ENCODE measurements around the gene CDH16. TPM values are rescaled to one million over a fixed set of nuclear protein-coding genes. Genes with fewer than 3 reads are reported as not detected.

The CDH16 gene
- total RNA-seq, 1 donor from 2014 or later = 0.25 TPM

- no peaks in the 10 kb centered on the region for H3K27me3 ChIP-seq
- intact Hi-C loops (cut with DNase I) = loop anchor here (5.0 kb wide), 1 partner anchor 33 kb away; the partner anchor contains the start of gene RRAD
- no peak overlapping the region for H3K27ac ChIP-seq
- no peak for TF ChIP-seq POLR2A (IDR thresholded peaks at IDR 0.05)
- TF ChIP-seq CTCF (IDR thresholded peaks at IDR 0.05) = no peak
- TF ChIP-seq POLR2AphosphoS5 (IDR thresholded peaks at IDR 0.05; ENCODE audit: insufficient read depth in 1 of 2, low read depth in 1 of 2) = no peak
- no peak for DNase-seq (ENCODE audit: extremely low spot score in 2 of 2)
- H3K36me3 ChIP-seq = no peaks in the 10 kb centered on the region
- no peak overlapping the region for H3K4me3 ChIP-seq
- H3K9me3 ChIP-seq = no peaks in the 10 kb centered on the region
- H3K4me1 ChIP-seq = peaks cover 9% of the 10 kb centered on the region
Observed at GRCh38 chr16:66894055-66894454, 24.6 kb downstream of the CDH16 start.

- no peaks in the 10 kb centered on the region for H3K4me1 ChIP-seq
- TF ChIP-seq CTCF (IDR thresholded peaks at IDR 0.05) (no peak), POLR2A (IDR thresholded peaks at IDR 0.05) (no peak), POLR2AphosphoS5 (IDR thresholded peaks at IDR 0.05; ENCODE audit: insufficient read depth in 1 of 2, low read depth in 1 of 2) (no peak)
- H3K9me3 ChIP-seq = no peaks in the 10 kb centered on the region
- no peak overlapping the region for H3K4me3 ChIP-seq
- H3K27ac ChIP-seq = no peak overlapping the region
- DNase-seq (ENCODE audit: extremely low spot score in 2 of 2) = no peak
- intact Hi-C loops (cut with DNase I) = loop anchor here (5.0 kb wide), 1 partner anchor 36 kb away; the partner anchor contains the start of gene RRAD
- no peaks in the 10 kb centered on the region for H3K36me3 ChIP-seq
- no peaks in the 10 kb centered on the region for H3K27me3 ChIP-seq
Observed at GRCh38 chr16:66891797-66892196, 26.9 kb downstream of the CDH16 start.

GRCh38 chr16:66891360-66891759 lies 27.3 kb downstream of the CDH16 start:
- H3K27ac ChIP-seq = no peak overlapping the region
- no peaks in the 10 kb centered on the region for H3K27me3 ChIP-seq
- DNase-seq (ENCODE audit: extremely low spot score in 2 of 2) = no peak
- TF ChIP-seq POLR2A (IDR thresholded peaks at IDR 0.05) (no peak), CTCF (IDR thresholded peaks at IDR 0.05) (no peak), POLR2AphosphoS5 (IDR thresholded peaks at IDR 0.05; ENCODE audit: insufficient read depth in 1 of 2, low read depth in 1 of 2) (no peak)
- intact Hi-C loops (cut with DNase I) = loop anchor here (5.0 kb wide), 1 partner anchor 36 kb away; the partner anchor contains the start of gene RRAD
- H3K4me3 ChIP-seq = no peak overlapping the region
- no peaks in the 10 kb centered on the region for H3K4me1 ChIP-seq
- no peaks in the 10 kb centered on the region for H3K36me3 ChIP-seq
- H3K9me3 ChIP-seq = no peaks in the 10 kb centered on the region

- Histone ChIP-seq H3K9me3 (no peaks in the 10 kb centered on the region), H3K4me1 (no peaks in the 10 kb centered on the region), H3K27ac (no peak overlapping the region), H3K27me3 (no peaks in the 10 kb centered on the region), H3K36me3 (peaks cover 0 to under 1% of the 10 kb centered on the region in 2 donors), H3K4me3 (no peak overlapping the region)
- no peak for TF ChIP-seq CTCF (IDR thresholded peaks at IDR 0.05)
- TF ChIP-seq POLR2AphosphoS5 (IDR thresholded peaks at IDR 0.05; ENCODE audit: insufficient read depth in 1 of 2, low read depth in 1 of 2) = no peak
- no peak for TF ChIP-seq POLR2A (IDR thresholded peaks at IDR 0.05)
- intact Hi-C loops (cut with DNase I) = loop anchor here (5.0 kb wide), 1 partner anchor 37 kb away; the partner anchor contains the start of gene RRAD
- DNase-seq (ENCODE audit: extremely low spot score in 2 of 2) = no peak
Observed at GRCh38 chr16:66890799-66891198, 27.9 kb downstream of the CDH16 start.

GRCh38 chr16:66889622-66890021 lies 29.1 kb downstream of the CDH16 start:
- no peak for DNase-seq (ENCODE audit: extremely low spot score in 2 of 2)
- intact Hi-C loops (cut with DNase I) = loop anchor here (5.0 kb wide), 1 partner anchor 38 kb away; the partner anchor contains the start of gene RRAD
- peaks cover 0 to 12% of the 10 kb centered on the region in 2 donors for H3K36me3 ChIP-seq
- H3K27ac ChIP-seq = no peak overlapping the region
- H3K4me1 ChIP-seq = no peaks in the 10 kb centered on the region
- H3K9me3 ChIP-seq = no peaks in the 10 kb centered on the region
- H3K27me3 ChIP-seq = no peaks in the 10 kb centered on the region
- TF ChIP-seq POLR2A (IDR thresholded peaks at IDR 0.05) = no peak
- TF ChIP-seq CTCF (IDR thresholded peaks at IDR 0.05) = no peak
- TF ChIP-seq POLR2AphosphoS5 (IDR thresholded peaks at IDR 0.05; ENCODE audit: insufficient read depth in 1 of 2, low read depth in 1 of 2) = no peak
- H3K4me3 ChIP-seq = no peak overlapping the region

Measured in vagina (tissue), 2 donors.